ENCODE measurements around the gene CROCC. TPM values are rescaled to one million over a fixed set of nuclear protein-coding genes. Genes with fewer than 3 reads are reported as not detected.
"Not testable (repeated sequence)": the region's sequence is repeated elsewhere in the genome, so short reads cannot be mapped to it uniquely, and the experiment has no call there.

CROCC gene
- total RNA-seq, 1 experiment from 2014 or later: 30.2 TPM

DNA sequence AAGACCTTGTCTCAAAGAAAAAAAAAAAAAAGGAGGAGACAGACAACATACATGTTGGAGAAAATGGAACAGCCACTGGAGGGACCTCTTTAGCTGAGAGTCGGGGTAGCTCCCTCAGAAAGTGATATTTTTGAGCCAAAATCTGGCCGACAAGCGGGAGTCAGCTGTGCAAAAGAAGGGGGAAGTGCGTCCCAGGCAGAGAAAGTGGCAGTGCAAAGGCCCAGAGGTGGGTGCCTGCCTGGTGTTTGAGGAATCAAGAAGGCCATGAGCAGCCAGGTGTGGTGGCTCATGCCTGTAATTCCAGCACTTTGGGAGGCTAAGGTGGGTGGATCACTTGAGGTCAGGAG, 6.1 kb upstream of the CROCC start:
- peaks cover 12% of the 10 kb centered on the region for H3K4me1 ChIP-seq (ENCODE audit: insufficient read depth, low read length, poor library complexity, severe bottlenecking)
- BruUV-seq (replicated peaks): no TSS peak
- no peaks in the 10 kb centered on the region for H3K27me3 ChIP-seq (replicated peaks; ENCODE audit: insufficient read depth, low read depth, low read length, poor library complexity)
- ChIA-PET CTCF (no interaction called here), POLR2A (ENCODE audit: low non-redundant PET) (no interaction called here)
- H3K4me3 ChIP-seq (ENCODE audit: low read depth, low read length, poor library complexity, severe bottlenecking): no peak overlapping the region
- TF ChIP-seq, protein P1, sequence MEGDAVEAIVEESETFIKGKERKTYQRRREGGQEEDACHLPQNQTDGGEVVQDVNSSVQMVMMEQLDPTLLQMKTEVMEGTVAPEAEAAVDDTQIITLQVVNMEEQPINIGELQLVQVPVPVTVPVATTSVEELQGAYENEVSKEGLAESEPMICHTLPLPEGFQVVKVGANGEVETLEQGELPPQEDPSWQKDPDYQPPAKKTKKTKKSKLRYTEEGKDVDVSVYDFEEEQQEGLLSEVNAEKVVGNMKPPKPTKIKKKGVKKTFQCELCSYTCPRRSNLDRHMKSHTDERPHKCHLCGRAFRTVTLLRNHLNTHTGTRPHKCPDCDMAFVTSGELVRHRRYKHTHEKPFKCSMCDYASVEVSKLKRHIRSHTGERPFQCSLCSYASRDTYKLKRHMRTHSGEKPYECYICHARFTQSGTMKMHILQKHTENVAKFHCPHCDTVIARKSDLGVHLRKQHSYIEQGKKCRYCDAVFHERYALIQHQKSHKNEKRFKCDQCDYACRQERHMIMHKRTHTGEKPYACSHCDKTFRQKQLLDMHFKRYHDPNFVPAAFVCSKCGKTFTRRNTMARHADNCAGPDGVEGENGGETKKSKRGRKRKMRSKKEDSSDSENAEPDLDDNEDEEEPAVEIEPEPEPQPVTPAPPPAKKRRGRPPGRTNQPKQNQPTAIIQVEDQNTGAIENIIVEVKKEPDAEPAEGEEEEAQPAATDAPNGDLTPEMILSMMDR (conservative IDR thresholded peaks at IDR 0.05; ENCODE audit: low read depth, low read length): no peak
- TF ChIP-seq EZH2 (IDR thresholded peaks at IDR 0.05; ENCODE audit: borderline replicate concordance, low read depth, low read length, poor library complexity, severe bottlenecking): no peak
- intact Hi-C loops (cut with micrococcal nuclease; ENCODE audit: unreplicated experiment): no loop called here
- no peak overlapping the region for H3K27ac ChIP-seq (ENCODE audit: low read depth, low read length, poor library complexity, severe bottlenecking)
- peak; percentile 29 for DNase-seq (ENCODE audit: low spot score)
- no peaks in the 10 kb centered on the region for H3K9me3 ChIP-seq (ENCODE audit: low read depth, low read length, poor library complexity, severe bottlenecking)
- no peaks in the 10 kb centered on the region for H3K36me3 ChIP-seq (ENCODE audit: insufficient read depth, low read length, poor library complexity, severe bottlenecking)

DNA sequence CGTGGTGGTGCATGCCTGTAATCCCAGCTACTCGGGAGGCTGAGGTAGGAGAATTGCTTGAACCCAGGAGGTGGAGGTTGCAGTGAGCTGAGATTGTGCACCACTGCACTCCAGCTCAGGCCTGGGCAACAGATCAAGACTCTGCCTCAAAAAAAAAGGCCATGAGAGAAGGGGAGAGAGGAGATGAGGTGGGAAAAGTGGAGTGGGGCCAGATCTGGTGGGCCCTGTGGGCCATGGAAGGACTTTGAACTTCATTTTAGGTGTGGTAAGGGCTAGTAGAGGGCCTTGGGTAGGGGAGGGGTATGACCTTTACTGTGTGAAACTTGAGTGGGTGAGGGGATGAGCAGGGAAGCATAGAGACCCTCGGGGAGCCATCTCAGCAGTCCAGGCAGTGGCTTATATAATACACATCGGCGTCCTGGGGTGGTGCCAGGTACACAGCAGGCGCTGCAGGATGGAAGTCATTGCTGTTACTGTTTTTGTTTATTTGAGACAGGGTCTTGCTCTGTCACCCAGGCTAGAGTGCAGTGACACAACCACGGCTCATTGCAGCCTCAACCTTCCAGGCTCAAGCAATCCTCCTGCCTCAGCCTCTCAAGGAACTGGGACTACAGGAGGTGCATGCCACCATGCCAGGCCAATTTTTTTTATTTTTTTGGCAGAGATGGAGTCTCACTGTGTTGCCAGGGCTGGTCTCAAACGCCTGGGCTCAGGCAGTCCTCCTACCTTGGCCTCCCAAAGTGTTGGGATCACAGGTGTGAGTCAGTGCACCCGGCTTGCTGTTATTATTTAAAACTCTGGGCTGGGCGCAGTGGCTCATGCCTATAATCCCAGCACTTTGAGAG, 5.5 kb upstream of the CROCC start:
- POLR2A ChIA-PET (ENCODE audit: low non-redundant PET); H3K36me3 ChIP-seq (ENCODE audit: insufficient read depth, low read length, poor library complexity, severe bottlenecking); H3K27me3 ChIP-seq (replicated peaks; ENCODE audit: insufficient read depth, low read depth, low read length, poor library complexity); H3K4me3 ChIP-seq (ENCODE audit: low read depth, low read length, poor library complexity, severe bottlenecking); H3K27ac ChIP-seq (ENCODE audit: low read depth, low read length, poor library complexity, severe bottlenecking); CTCF ChIA-PET; BruUV-seq (replicated peaks); H3K9me3 ChIP-seq (ENCODE audit: low read depth, low read length, poor library complexity, severe bottlenecking); intact Hi-C loops (cut with micrococcal nuclease; ENCODE audit: unreplicated experiment); DNase-seq (ENCODE audit: low spot score): not testable (repeated sequence)
- H3K4me1 ChIP-seq (ENCODE audit: insufficient read depth, low read length, poor library complexity, severe bottlenecking): peaks cover 12% of the 10 kb centered on the region

DNA sequence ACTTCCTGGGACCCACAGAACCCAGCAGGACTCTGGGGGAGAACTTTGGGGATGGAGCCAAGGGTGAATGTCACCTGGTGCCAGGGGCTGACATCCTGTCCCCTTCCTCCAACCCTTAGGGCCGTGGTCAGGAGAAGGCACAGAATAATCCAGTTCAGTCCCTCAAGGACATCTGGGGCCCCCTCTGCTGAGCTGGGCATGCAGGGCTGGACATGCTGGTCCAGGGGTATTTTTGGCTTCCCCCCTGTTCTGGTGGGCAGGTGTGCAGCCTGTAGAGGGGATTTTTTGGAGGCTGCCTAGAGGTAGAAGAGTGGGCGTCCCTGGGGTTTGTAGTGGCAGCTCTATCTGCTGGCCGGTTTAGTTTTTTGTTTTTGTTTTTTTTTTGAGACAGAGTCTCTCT, 3.4 kb upstream of the CROCC start:
- POLR2A ChIA-PET (ENCODE audit: low non-redundant PET): no interaction called here
- Histone ChIP-seq H3K27me3 (replicated peaks; ENCODE audit: insufficient read depth, low read depth, low read length, poor library complexity) (no peaks in the 10 kb centered on the region), H3K9me3 (ENCODE audit: low read depth, low read length, poor library complexity, severe bottlenecking) (no peaks in the 10 kb centered on the region), H3K4me3 (ENCODE audit: low read depth, low read length, poor library complexity, severe bottlenecking) (no peak overlapping the region), H3K4me1 (ENCODE audit: insufficient read depth, low read length, poor library complexity, severe bottlenecking) (peaks cover 21% of the 10 kb centered on the region), H3K27ac (ENCODE audit: low read depth, low read length, poor library complexity, severe bottlenecking) (no peak overlapping the region), H3K36me3 (ENCODE audit: insufficient read depth, low read length, poor library complexity, severe bottlenecking) (no peaks in the 10 kb centered on the region)
- intact Hi-C loops (cut with micrococcal nuclease; ENCODE audit: unreplicated experiment): no loop called here
- no peak for DNase-seq (ENCODE audit: low spot score)
- no peak for TF ChIP-seq EZH2 (IDR thresholded peaks at IDR 0.05; ENCODE audit: borderline replicate concordance, low read depth, low read length, poor library complexity, severe bottlenecking)
- CTCF ChIA-PET: no interaction called here
- BruUV-seq (replicated peaks): no TSS peak

DNA sequence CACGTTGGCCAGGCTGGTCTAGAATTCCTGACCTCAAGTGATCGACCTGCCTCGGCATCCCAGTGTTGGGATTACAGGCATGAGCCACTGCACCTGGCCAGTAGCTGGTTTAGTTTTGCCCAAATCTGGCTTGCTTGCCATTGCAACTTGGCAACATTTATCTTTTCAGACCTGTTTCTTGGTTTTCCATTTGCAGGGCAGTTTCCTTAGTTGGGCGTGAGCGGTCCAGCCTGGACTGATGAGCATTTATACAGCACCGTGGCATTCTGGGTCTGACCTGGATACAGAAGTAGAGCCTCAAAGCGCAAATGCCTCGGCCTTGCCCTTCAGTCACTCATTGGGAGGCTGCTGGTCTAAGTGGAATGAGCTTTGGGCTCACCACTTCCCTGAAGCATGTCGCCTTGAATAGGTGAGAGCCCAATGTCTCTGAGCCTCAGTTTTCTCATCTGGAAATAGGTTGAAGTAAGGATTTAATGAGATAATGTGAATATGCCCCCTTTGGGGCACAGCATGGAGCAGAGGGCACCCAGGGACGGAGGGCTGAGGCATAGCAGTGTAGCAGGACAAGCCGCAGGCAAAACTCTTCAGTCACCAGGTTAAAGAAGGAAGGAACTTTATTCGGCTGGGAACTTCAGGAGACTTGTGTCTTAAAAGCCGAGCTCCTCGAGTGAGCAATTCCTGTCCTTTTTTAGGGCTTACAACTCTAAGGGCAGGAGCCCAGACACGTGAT, 2.6 kb upstream of the CROCC start:
- POLR2A ChIA-PET (ENCODE audit: low non-redundant PET); DNase-seq (ENCODE audit: low spot score); BruUV-seq (replicated peaks); H3K27ac ChIP-seq (ENCODE audit: low read depth, low read length, poor library complexity, severe bottlenecking); H3K9me3 ChIP-seq (ENCODE audit: low read depth, low read length, poor library complexity, severe bottlenecking); H3K4me3 ChIP-seq (ENCODE audit: low read depth, low read length, poor library complexity, severe bottlenecking); H3K36me3 ChIP-seq (ENCODE audit: insufficient read depth, low read length, poor library complexity, severe bottlenecking); CTCF ChIA-PET; H3K27me3 ChIP-seq (replicated peaks; ENCODE audit: insufficient read depth, low read depth, low read length, poor library complexity); intact Hi-C loops (cut with micrococcal nuclease; ENCODE audit: unreplicated experiment): not testable (repeated sequence)
- H3K4me1 ChIP-seq (ENCODE audit: insufficient read depth, low read length, poor library complexity, severe bottlenecking): peaks cover 19% of the 10 kb centered on the region
